Rectal smooth muscle tissue (tissue), 1 donor: ENCODE results near the gene POLQ.
"Not testable (repeated sequence)": the region's sequence is repeated elsewhere in the genome, so short reads cannot be mapped to it uniquely, and the experiment has no call there.

Experiments used
- H3K27ac ChIP-seq: one replicate; pipeline ENCODE4 v1.7.0; 2013; ENCODE audit warnings: low read depth, low read length, inconsistent platforms
- H3K27me3 ChIP-seq: one replicate; pipeline ENCODE4 v1.7.0; 2013; ENCODE audit warnings: low read length; ENCODE audit not compliant: control insufficient read depth, insufficient read depth
- H3K36me3 ChIP-seq: one replicate; pipeline ENCODE4 v1.7.0; 2013; ENCODE audit warnings: low read length; ENCODE audit not compliant: control insufficient read depth, insufficient read depth
- H3K4me1 ChIP-seq: one replicate; pipeline ENCODE4 v1.7.0; 2013; ENCODE audit warnings: low read length; ENCODE audit not compliant: control insufficient read depth, insufficient read depth
- H3K4me3 ChIP-seq: one replicate; pipeline ENCODE4 v1.7.0; 2013; ENCODE audit warnings: low read length
- H3K9ac ChIP-seq: one replicate; pipeline ENCODE4 v1.7.0; 2013; ENCODE audit warnings: low read length

POLQ gene

DNA sequence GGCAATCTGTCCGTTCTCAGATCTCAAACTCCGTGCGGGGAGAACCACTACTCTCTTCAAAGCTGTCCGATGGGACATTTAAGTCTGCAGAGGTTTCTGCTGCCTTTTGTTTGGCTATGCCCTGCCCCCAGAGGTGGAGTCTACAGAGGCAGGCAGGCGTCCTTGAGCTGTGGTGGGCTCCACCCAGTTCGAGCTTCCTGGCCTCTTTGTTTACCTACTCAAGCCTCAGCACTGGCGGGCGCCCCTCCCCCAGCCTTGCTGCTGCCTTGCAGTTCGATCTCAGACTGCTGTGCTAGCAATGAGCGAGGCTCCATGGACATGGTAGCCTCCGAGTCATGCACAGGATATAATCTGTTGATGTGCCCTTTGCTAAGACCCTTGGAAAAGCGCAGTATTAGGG lies 94.0 kb downstream of the POLQ start:
- not testable (repeated sequence) for H3K4me3 ChIP-seq, H3K4me1 ChIP-seq, H3K27ac ChIP-seq, H3K36me3 ChIP-seq, H3K9ac ChIP-seq, H3K27me3 ChIP-seq

DNA sequence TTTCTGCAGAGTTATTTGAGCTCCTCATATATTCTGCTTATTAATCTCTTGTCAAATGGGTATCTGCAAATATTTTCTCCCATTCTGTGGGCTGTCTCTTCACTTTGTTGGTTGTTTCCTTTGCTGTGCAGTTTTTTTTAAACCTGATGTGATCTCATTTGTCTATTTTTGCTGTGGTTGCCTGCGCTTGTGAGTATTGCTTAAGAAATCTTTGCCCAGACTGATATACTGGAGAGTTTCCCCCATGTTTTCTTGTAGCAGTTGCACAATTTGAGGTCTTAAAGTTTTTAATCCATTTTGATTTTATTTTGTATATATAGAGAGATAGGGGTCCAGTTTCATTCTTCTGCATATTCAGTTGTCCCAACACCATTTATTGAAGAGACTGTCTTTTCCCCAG lies 102.3 kb downstream of the POLQ start:
- no peak overlapping the region for H3K27ac ChIP-seq
- no peak overlapping the region for H3K4me3 ChIP-seq
- H3K36me3 ChIP-seq = no peaks in the 10 kb centered on the region
- no peak overlapping the region for H3K9ac ChIP-seq
- no peaks in the 10 kb centered on the region for H3K27me3 ChIP-seq
- H3K4me1 ChIP-seq = no peaks in the 10 kb centered on the region

DNA sequence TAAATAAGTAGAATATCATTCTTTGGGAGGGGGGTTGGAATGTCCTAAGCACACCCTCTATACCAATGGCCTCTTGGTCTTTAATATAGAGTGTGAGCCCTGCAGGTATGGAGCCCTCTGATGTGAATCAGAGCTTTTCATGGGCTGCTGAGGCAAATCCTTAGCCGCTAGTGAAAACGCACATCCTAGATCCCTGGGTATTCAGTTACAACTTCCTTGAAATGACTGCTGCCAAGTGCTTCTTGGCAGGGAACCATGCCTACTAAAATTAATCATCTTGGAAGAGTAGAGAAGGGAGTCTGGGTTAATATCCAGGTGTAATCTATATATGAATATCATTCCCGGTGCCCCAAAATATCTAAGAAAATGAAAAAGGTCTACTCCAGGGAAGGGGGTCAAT lies 109.1 kb downstream of the POLQ start:
- Histone ChIP-seq H3K36me3 (no peaks in the 10 kb centered on the region), H3K4me3 (no peak overlapping the region), H3K27me3 (no peaks in the 10 kb centered on the region), H3K27ac (no peak overlapping the region), H3K4me1 (no peaks in the 10 kb centered on the region), H3K9ac (no peak overlapping the region)

DNA sequence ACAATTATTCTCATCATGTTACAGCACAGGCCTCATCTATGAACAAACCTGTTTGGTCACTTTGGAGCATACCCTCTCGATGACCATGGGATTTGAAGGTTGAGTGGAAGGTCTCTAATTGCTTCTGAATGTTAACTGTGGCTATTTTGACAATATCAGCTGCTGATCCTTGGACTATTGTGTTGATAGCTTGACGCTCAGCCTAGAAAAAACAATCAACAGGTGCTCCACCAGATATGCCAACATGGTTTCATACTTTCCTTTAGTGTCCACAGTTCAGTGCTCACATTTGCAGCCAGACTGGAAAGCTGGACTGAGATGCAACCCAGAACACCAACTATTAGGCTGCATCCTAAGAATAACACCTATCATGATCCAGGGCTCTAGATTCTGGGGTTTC lies 109.7 kb downstream of the POLQ start:
- Histone ChIP-seq H3K4me1 (no peaks in the 10 kb centered on the region), H3K9ac (no peak overlapping the region)

DNA sequence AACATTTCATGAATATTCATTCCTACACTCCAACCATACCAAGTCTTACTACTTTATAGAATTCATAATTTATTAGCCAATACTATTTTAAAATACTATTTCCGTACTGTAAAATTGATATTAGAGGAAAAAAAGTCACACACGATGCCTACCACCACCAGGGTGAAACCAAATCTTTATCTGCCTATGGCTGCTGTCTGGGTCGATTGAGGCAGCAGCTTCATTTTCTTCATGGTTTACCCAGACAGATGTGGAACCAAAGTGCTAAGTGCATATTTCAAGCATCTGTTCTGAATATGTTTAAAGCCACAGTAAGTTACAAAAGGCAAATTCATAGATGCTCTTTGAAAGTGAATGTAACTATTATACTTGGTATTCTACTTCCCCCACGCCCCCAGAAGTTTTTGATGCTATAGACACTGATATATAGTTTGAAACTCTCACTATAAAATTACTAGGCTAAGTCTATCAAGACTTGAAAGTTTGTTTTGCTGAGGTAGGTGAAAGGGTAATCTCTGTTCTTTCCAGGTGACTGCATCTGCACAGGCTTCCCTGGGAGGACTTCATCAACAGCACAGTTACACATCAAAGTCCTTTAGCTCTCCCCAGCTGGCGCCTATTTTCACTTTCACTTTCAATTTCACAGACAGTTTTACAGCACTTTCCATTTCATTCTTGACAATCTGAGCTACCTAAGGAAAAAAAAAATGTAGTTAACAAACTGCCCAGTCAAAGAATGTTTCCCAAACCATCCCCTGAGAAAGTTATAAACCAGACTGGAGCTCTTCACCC lies 113.9 kb downstream of the POLQ start:
- Histone ChIP-seq H3K9ac (no peak overlapping the region), H3K4me1 (no peaks in the 10 kb centered on the region), H3K27ac (no peak overlapping the region), H3K27me3 (no peaks in the 10 kb centered on the region), H3K4me3 (peak overlapping the region; percentile 38), H3K36me3 (no peaks in the 10 kb centered on the region)

More for the DNA sequence above, 109.7 kb downstream of the POLQ start:
- Histone ChIP-seq H3K4me3 (no peak overlapping the region), H3K27me3 (no peaks in the 10 kb centered on the region), H3K27ac (no peak overlapping the region), H3K36me3 (no peaks in the 10 kb centered on the region)

DNA sequence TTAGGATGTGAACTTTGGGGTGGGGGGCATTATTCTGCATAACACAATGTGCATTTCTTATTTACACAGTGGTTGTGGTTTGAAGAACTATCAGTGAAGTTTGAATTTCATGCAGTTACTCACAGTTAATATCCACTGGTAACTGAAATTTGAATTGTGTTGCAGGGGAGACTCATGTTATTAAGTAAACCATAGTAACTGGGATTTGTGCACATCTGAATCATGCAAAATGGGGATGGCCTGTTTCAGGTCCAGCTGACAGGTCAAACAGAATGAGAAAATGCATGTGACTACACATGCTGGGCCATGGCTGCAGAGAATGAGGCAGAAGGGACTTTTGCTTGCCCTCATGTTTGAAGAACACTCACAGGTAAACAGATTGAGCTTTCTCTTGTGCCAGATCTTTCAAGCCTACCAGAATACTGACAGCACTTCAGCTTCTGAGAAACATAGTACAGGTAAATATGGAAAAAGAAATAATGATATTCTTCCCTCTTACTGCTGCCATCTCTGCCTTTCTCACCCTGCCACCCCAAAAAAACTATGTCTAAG lies 115.0 kb downstream of the POLQ start:
- no peak overlapping the region for H3K9ac ChIP-seq
- no peaks in the 10 kb centered on the region for H3K36me3 ChIP-seq
- H3K27me3 ChIP-seq = no peaks in the 10 kb centered on the region
- H3K4me3 ChIP-seq = no peak overlapping the region
- H3K4me1 ChIP-seq = no peaks in the 10 kb centered on the region
- H3K27ac ChIP-seq = no peak overlapping the region

DNA sequence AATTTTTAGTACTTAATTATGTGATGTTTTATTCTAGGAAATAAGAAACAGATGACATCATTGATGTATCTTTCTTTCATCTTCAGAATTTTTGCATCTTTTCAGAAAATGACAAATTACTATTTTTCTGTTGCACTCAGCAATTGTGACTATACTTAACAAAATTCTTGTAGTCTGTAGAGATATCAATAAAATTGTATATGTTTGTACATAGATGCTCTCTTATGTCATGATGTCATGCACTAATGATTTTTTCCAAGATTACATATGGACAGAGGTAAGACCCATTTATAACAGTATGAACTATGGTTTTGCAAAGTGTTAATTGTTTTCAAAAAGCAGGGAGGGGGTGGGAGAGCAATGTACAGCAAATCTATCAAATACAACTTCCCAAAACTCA lies 121.2 kb downstream of the POLQ start:
- Histone ChIP-seq H3K9ac (no peak overlapping the region), H3K36me3 (no peaks in the 10 kb centered on the region), H3K27me3 (no peaks in the 10 kb centered on the region), H3K4me1 (no peaks in the 10 kb centered on the region), H3K4me3 (no peak overlapping the region), H3K27ac (no peak overlapping the region)

DNA sequence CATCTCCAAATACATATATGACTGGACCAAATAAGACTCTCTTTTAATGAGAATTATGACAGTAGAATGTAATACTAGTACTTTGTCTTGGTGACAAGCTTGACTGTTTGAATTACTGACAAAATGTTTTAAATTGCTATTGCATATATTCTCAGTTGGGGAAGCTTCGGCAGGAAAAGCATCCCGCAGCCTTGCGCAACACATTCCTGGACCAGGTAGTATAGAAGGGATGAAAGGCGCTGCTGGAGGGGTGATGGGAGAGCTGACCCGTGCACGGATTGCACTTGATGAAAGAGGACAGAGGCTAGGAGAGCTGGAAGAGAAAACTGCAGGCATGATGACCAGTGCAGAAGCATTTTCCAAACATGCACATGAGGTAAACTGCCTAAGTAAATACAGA lies 127.6 kb downstream of the POLQ start:
- Histone ChIP-seq H3K4me1 (no peaks in the 10 kb centered on the region), H3K9ac (no peak overlapping the region), H3K27ac (no peak overlapping the region), H3K36me3 (no peaks in the 10 kb centered on the region), H3K4me3 (no peak overlapping the region), H3K27me3 (no peaks in the 10 kb centered on the region)

DNA sequence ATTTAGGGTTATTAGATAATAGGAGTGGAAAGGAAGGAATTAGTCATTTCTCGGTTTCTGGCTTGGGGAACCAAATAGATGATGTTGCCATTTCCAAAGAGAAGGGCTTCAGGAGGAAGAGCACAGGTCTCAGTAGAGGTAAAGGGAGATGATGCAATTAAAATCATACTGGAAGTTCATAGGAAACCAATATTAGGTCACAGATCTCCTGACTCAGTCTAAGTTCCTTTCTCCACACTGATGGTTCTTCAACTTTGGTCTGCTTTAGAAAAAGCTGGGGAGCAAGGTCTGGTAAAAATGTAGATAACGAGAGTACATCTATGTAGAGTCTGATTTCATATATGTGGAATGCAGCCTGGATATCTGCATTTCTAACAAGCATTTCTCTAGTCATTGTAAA lies 130.9 kb downstream of the POLQ start:
- H3K4me1 ChIP-seq = no peaks in the 10 kb centered on the region
- H3K27ac ChIP-seq = no peak overlapping the region
- H3K36me3 ChIP-seq = no peaks in the 10 kb centered on the region
- no peak overlapping the region for H3K9ac ChIP-seq
- H3K4me3 ChIP-seq = no peak overlapping the region
- H3K27me3 ChIP-seq = no peaks in the 10 kb centered on the region

DNA sequence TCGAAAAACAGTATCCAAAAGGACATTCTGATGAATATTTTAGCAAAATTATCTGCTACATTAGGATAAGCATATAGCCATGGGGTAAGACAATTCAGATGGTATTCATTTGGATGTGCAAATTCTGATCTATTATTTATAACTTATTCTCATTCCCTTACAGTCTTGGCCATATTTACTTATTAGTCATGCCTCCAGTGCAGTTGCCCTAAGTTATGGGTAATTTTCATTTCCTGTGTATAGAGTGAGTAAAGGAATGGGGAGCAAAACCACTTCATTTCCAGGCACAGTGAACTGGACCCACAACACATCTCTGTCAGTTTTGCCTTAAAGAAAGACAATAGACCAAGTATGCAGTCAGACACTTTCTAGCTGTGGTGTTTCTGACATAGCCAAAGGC lies 134.3 kb downstream of the POLQ start:
- no peak overlapping the region for H3K4me3 ChIP-seq
- H3K27ac ChIP-seq = no peak overlapping the region
- H3K27me3 ChIP-seq = no peaks in the 10 kb centered on the region
- H3K36me3 ChIP-seq = no peaks in the 10 kb centered on the region
- H3K4me1 ChIP-seq = no peaks in the 10 kb centered on the region
- H3K9ac ChIP-seq = no peak overlapping the region

DNA sequence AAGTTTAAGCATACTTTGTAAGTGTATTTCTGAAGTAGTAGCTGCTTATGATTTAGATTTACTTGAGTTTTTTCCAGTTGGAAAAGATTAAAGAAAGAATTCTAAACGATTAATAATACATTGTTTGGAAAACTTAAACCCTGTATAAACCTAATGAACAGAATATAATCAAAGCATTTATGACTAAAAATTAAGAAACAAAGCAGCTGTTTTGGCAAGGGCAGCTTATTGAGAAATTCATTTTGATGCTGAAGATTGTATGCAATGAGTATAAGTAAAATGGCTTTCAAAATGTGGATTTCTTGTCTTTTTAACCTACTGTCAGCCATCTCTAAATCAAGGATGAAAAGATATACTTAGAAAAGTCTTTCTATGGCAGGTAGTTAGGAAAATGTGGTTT lies 140.2 kb downstream of the POLQ start:
- Histone ChIP-seq H3K27me3 (no peaks in the 10 kb centered on the region), H3K4me1 (no peaks in the 10 kb centered on the region), H3K36me3 (no peaks in the 10 kb centered on the region), H3K27ac (no peak overlapping the region), H3K9ac (no peak overlapping the region), H3K4me3 (no peak overlapping the region)

DNA sequence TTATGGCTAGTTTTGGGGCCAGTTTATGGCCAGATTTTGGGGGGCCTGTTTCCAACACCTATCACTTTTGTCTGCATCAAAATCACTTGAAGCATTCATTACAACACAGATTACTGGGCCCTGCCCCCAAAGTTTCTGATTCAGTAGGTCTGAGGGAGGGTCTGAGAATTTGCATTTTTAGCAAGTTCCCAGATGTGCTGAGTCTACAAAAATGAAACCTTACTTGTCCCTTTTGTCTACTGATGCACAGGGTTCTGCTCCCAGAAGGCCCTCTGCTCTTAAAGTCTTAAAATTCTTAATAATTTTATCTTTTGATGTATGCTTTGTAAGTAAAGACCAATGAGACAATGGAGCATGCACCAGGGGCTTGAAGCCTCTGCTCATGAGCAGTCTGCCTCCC lies 146.0 kb downstream of the POLQ start:
- no peaks in the 10 kb centered on the region for H3K27me3 ChIP-seq
- no peak overlapping the region for H3K27ac ChIP-seq
- no peaks in the 10 kb centered on the region for H3K4me1 ChIP-seq
- H3K9ac ChIP-seq = no peak overlapping the region
- H3K4me3 ChIP-seq = no peak overlapping the region
- H3K36me3 ChIP-seq = no peaks in the 10 kb centered on the region

DNA sequence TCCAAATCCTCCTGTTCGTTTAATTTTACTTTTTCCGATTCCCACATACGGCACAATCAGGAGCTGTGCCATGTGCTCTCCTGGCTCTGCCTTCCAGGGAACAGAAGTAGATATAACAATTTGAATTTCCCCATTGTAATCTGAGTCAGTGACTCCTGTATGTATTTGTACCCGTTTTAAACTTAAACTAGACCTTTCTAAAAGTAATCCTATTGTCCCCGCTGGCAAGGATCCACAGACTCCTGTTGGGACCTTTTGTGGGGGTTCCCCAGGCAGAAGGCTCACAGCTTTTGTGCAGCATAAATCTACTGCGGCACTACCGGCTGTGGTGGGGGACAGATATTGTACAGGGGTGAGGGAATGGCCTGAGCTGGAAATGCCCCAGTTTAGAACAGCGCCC lies 147.7 kb downstream of the POLQ start:
- not testable (repeated sequence) for H3K36me3 ChIP-seq, H3K27me3 ChIP-seq, H3K9ac ChIP-seq, H3K27ac ChIP-seq, H3K4me1 ChIP-seq, H3K4me3 ChIP-seq
